A673 (cell line): ENCODE data around the gene SGF29.

ENCODE experiments used
- EZH2 ChIP-seq: fragments of 200-600 bp; sonication (generic); IDR thresholded peaks from 2 replicates; pipeline ENCODE4 v1.6.1; 2017; ENCODE audit warnings: borderline replicate concordance, low read depth, mild to moderate bottlenecking, mixed read lengths, antibody characterized with exemption, low read length; ENCODE audit not compliant: poor library complexity, severe bottlenecking
- TF ChIP-seq, protein P1 (sequence below): fragments of 300-800, 200-600 bp; sonication (generic); conservative IDR thresholded peaks from 2 replicates; pipeline ENCODE4 v1.5.1; 2017; ENCODE audit warnings: low read depth, mild to moderate bottlenecking, antibody characterized with exemption, low read length, moderate library complexity, mixed read lengths

DNA sequence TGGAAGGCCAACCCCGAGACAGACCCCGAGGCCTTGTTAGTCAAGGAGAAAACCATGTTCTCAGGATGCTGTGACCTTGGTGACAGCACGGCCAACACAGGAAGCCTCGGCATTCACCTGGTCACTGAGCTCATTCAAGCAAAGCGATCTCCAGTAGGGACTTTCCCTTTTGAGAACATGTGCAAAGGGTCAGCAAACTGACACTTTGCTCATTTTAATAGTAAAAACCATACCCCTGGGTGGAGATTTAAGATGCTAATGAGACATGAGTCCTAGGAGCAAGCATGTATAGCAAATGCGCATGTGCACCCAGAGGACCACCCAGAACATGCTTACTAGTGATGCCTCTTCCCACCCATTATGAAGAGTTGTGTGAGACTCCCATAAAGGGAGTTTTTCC lies 48.8 kb downstream of the SGF29 start:
- TF ChIP-seq, protein P1, sequence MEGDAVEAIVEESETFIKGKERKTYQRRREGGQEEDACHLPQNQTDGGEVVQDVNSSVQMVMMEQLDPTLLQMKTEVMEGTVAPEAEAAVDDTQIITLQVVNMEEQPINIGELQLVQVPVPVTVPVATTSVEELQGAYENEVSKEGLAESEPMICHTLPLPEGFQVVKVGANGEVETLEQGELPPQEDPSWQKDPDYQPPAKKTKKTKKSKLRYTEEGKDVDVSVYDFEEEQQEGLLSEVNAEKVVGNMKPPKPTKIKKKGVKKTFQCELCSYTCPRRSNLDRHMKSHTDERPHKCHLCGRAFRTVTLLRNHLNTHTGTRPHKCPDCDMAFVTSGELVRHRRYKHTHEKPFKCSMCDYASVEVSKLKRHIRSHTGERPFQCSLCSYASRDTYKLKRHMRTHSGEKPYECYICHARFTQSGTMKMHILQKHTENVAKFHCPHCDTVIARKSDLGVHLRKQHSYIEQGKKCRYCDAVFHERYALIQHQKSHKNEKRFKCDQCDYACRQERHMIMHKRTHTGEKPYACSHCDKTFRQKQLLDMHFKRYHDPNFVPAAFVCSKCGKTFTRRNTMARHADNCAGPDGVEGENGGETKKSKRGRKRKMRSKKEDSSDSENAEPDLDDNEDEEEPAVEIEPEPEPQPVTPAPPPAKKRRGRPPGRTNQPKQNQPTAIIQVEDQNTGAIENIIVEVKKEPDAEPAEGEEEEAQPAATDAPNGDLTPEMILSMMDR = no peak
- no peak for TF ChIP-seq EZH2
